ENCODE measurements around the gene MAPKBP1. TPM values are rescaled to one million over a fixed set of nuclear protein-coding genes. Genes with fewer than 3 reads are reported as not detected.

Gene MAPKBP1
- total and polyA plus RNA-seq, 2 of the 13 experiments (the other 11 are each of a cell fraction or from before 2014, with no cell fraction given) = 3.0 to 7.3 TPM

GRCh38 chr15:41811432-41812195 lies 37.3 kb downstream of the MAPKBP1 start:
- Histone ChIP-seq H2AFZ (ENCODE audit: low read length) (no peak overlapping the region), H3K36me3 (replicated peaks in 1 of 2; ENCODE audit: control insufficient read depth in 1 of 2, insufficient read depth in 2 of 2, low read length in 2 of 2) (peaks cover 3 to 10% of the 10 kb centered on the region in 2 experiments; a peak in 1 of 5 replicates), H4K20me1 (ENCODE audit: insufficient read depth, low read length) (no peaks in the 10 kb centered on the region), H3K27me3 (ENCODE audit: control insufficient read depth in 1 of 2, insufficient read depth in 2 of 2, low read length in 2 of 2) (no peaks in the 10 kb centered on the region), H3K9me3 (ENCODE audit: low read length) (no peaks in the 10 kb centered on the region), H3K9ac (ENCODE audit: insufficient read depth, low read depth, low read length) (no peak overlapping the region), H3K4me2 (ENCODE audit: low read depth, low read length) (no peak overlapping the region), H3K4me3 (replicated peaks in 1 of 3; ENCODE audit: insufficient read depth in 1 of 3, low read depth in 2 of 3, low read length in 3 of 3) (no peak overlapping the region), H3K79me2 (ENCODE audit: insufficient read depth, low read length) (no peaks in the 10 kb centered on the region), H3K27ac (ENCODE audit: extremely low read length, insufficient read depth, low read length) (no peak overlapping the region), H3K4me1 (ENCODE audit: insufficient read depth, low read length) (no peaks in the 10 kb centered on the region)
- BruUV-seq (replicated peaks) = no TSS peak
- intact Hi-C loops (cut with micrococcal nuclease; ENCODE audit: unreplicated experiment) (loop anchor here (1.0 to 5.0 kb wide), 2 partner anchors 39 to 249 kb away; no protein-coding TSS in a partner anchor), in situ Hi-C loops (cut with HindIII; ENCODE audit: extremely low pct_ligation_motif_present, low pct_unique_long_range_greater_than_20kb) (loop anchor here (5.0 kb wide), 1 partner anchor 39 kb away; the partner anchor contains the start of gene MAPKBP1)
- peak; percentile 88 for FAIRE-seq
- 27% methylated on average over 9 of the region's 18 CpGs for WGBS (ENCODE audit: low lambda C conversion rate)
- ATAC-seq = peak; percentile 93
- ChIA-PET POLR2A (interaction anchor here (1.4 to 3.4 kb wide), 2 partner anchors 38 to 267 kb away, joined by 3 to 20 read pairs; partner anchors contain the start of genes MAPKBP1 and RPAP1), CTCF (ENCODE audit: low intra/inter-chr PET ratio, low total read pairs) (interaction anchor here (4.8 kb wide), 1 partner anchor 39 kb away, joined by 98 read pairs; the partner anchor contains the start of gene MAPKBP1)
- DNase-seq (ENCODE audit: low spot score) = peak; percentile 69
- no peak for TF ChIP-seq NR2C2 (CRISPR knock-in tag; IDR thresholded peaks at IDR 0.05; ENCODE audit: borderline replicate concordance)
- 0 out of 2 replicates have a peak, but pooled peaks have one; percentile 53 for TF ChIP-seq ZNF547 (CRISPR knock-in tag; IDR thresholded peaks at IDR 0.05)
- no peak for TF ChIP-seq ZFP36 (IDR thresholded peaks at IDR 0.05; ENCODE audit: borderline replicate concordance, low read depth, low read length, partially characterized antibody)
- TF ChIP-seq ZNF33B (CRISPR knock-in tag; IDR thresholded peaks at IDR 0.05) = peak; percentile 35; the same call in 1 of the 2 replicates
- TF ChIP-seq ZNF333 (CRISPR knock-in tag; IDR thresholded peaks at IDR 0.05; ENCODE audit: borderline replicate concordance) = no peak
- no peak for TF ChIP-seq TAF1 (CRISPR knock-in tag; IDR thresholded peaks at IDR 0.05)
- no peak for TF ChIP-seq FOXA3 (CRISPR knock-in tag; IDR thresholded peaks at IDR 0.05)
- no peak for TF ChIP-seq MXD4 (CRISPR knock-in tag; IDR thresholded peaks at IDR 0.05)
- TF ChIP-seq SRF (IDR thresholded peaks at IDR 0.05; ENCODE audit: low read depth, low read length) = no peak
- TF ChIP-seq RBAK (CRISPR knock-in tag; IDR thresholded peaks at IDR 0.05) = 0 out of 2 replicates have a peak, but pooled peaks have one; percentile 39
- TF ChIP-seq RAD21 (CRISPR knock-in tag; IDR thresholded peaks at IDR 0.05) = peak; percentile 95
- TF ChIP-seq SRY (CRISPR knock-in tag; IDR thresholded peaks at IDR 0.05) = no peak
- TF ChIP-seq RARG (CRISPR knock-in tag; IDR thresholded peaks at IDR 0.05; ENCODE audit: low read depth) = no peak
- TF ChIP-seq ZNF546 (CRISPR knock-in tag; conservative IDR thresholded peaks at IDR 0.05) = 0 out of 2 replicates have a peak, but pooled peaks have one; percentile 34
- 0 out of 2 replicates have a peak, but pooled peaks have one; percentile 54 for TF ChIP-seq MTF2 (CRISPR knock-in tag; IDR thresholded peaks at IDR 0.05; ENCODE audit: borderline replicate concordance)
- no peak for TF ChIP-seq ZNF572 (CRISPR knock-in tag; IDR thresholded peaks at IDR 0.05)
- no peak for TF ChIP-seq U2AF1 (optimal IDR thresholded peaks at IDR 0.05; ENCODE audit: low read depth, low read length)
- TF ChIP-seq SMC3 (IDR thresholded peaks at IDR 0.05; ENCODE audit: low read length) = peak; percentile 99
- TF ChIP-seq SAP130 (CRISPR knock-in tag; IDR thresholded peaks at IDR 0.05; ENCODE audit: low read depth) = 0 out of 2 replicates have a peak, but pooled peaks have one; percentile 16
- TF ChIP-seq ZSCAN31 (CRISPR knock-in tag; IDR thresholded peaks at IDR 0.05; ENCODE audit: low read depth) = no peak
- TF ChIP-seq STAG1 (CRISPR knock-in tag; IDR thresholded peaks at IDR 0.05) = peak; percentile 93
- TF ChIP-seq GZF1 (CRISPR knock-in tag; IDR thresholded peaks at IDR 0.05) = no peak
- TF ChIP-seq ZNF670 (CRISPR knock-in tag; IDR thresholded peaks at IDR 0.05; ENCODE audit: borderline replicate concordance) = no peak
- no peak for TF ChIP-seq EED (CRISPR knock-in tag; IDR thresholded peaks at IDR 0.05)
- no peak for TF ChIP-seq HMGXB4 (CRISPR knock-in tag; IDR thresholded peaks at IDR 0.05; ENCODE audit: borderline replicate concordance in 1 of 2, low read depth in 1 of 2)
